ENCODE data around the gene FARP1. TPM values are rescaled to one million over a fixed set of nuclear protein-coding genes. Genes with fewer than 3 reads are reported as not detected.

FARP1 gene
- total RNA-seq, 5 donors from 2014 or later (not counting 1 experiment from before 2014, with no cell fraction given), result 0.51 to 2.0 (median 1.0) TPM

DNA sequence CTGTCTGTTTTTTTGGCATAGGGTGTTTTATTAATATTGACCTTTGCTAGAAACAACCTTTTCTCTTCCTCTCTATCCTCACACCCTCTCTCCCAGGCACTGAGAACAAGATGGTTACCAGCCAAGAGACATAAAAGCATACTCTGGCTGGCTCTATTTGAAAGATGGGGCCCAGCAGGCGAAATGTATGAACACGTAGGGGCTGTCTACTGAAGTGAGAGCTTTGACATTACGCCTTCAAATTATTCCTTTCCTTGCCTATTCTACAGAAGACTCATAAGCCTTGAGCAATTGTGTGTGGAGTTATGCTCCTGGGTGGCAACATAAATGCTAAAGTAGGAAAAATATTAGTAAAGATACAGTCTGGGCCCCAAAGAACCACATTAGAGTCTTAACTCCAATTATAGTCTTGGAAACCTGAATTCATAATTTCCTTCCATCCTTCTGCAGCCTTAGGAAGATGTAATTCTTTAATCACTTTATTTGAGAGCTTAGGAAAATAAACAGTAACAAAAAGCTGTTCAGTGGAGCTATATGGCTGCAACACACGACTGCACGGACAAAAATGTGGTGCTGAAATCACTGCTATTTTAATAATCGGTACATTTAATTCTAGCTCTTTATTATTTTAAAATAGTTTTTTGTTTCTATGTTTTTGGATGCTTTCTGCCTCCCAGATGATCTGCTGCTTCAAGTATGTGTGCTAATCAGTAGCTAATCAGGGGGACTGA is 156.5 kb downstream of the FARP1 start:
- Histone ChIP-seq H3K4me1 (ENCODE audit: control insufficient read depth in 1 of 2, extremely low read depth in 1 of 2, insufficient read depth in 2 of 2, low read length in 2 of 2) (no peaks in the 10 kb centered on the region), H3K27ac (ENCODE audit: low read length) (no peak overlapping the region), H3K9me3 (no peaks in the 10 kb centered on the region), H3K36me3 (ENCODE audit: control insufficient read depth in 2 of 2, extremely low read depth in 1 of 2, insufficient read depth in 1 of 2, low read length in 1 of 2) (no peaks in the 10 kb centered on the region), H3K4me3 (ENCODE audit: control insufficient read depth in 1 of 2, extremely low read depth in 1 of 2, low read length in 1 of 2) (no peak overlapping the region), H3K27me3 (replicated peaks in 1 of 2; ENCODE audit: control insufficient read depth in 2 of 2, extremely low read depth in 1 of 2, insufficient read depth in 2 of 2, low read length in 1 of 2) (peaks cover 0 to 1% of the 10 kb centered on the region in 2 experiments)
- no peak for ATAC-seq (replicated peaks in 1 of 4)
- Mint-ChIP-seq H3K27me3 (peaks cover 5 to 14% of the 10 kb centered on the region in 2 donors), H3K4me1 (no peaks in the 10 kb centered on the region), H3K36me3 (no peaks in the 10 kb centered on the region), H3K27ac (no peak overlapping the region), H3K4me3 (no peak overlapping the region), H3K9me3 (no peaks in the 10 kb centered on the region)
- WGBS (ENCODE audit: insufficient coverage), result no CpG with 5 or more reads among the region's 6 CpGs
- CTCF ChIA-PET, result interaction anchor here in 1 of 2 donors (0.6 kb wide), 1 partner anchor 9 kb away, joined by 3 read pairs; no protein-coding TSS in a partner anchor
- POLR2A ChIA-PET, result no interaction called here
- DNase-seq, result no peak

DNA sequence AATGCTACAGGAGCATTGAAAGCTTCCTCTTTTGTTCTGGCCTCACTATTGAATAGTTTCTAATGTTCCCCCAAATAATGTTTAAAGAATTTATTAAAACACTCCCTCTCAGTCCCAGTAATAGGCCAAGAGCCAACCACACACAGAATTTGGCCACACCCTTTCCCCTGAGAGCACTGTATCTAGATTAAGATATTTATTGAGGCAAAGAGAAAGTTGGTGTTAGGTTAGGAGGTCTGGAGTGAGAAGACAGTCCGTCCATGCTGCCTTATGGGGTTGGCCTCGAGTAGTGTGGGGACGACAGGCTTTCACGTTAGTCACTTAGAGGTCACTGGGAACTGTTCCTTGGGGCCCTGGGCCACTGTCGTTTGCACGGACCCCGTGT is 157.1 kb downstream of the FARP1 start:
- no peak for ATAC-seq (replicated peaks in 1 of 4)
- Mint-ChIP-seq H3K36me3 (no peaks in the 10 kb centered on the region), H3K4me3 (no peak overlapping the region), H3K27ac (no peak overlapping the region), H3K27me3 (peaks cover 5 to 14% of the 10 kb centered on the region in 2 donors), H3K9me3 (no peaks in the 10 kb centered on the region), H3K4me1 (no peaks in the 10 kb centered on the region)
- no peaks in the 10 kb centered on the region for H3K9me3 ChIP-seq
- H3K4me1 ChIP-seq (ENCODE audit: control insufficient read depth in 1 of 2, extremely low read depth in 1 of 2, insufficient read depth in 2 of 2, low read length in 2 of 2), result no peaks in the 10 kb centered on the region
- no peak overlapping the region for H3K4me3 ChIP-seq (ENCODE audit: control insufficient read depth in 1 of 2, extremely low read depth in 1 of 2, low read length in 1 of 2)
- ChIA-PET CTCF (no interaction called here), POLR2A (no interaction called here)
- no peak overlapping the region for H3K27ac ChIP-seq (ENCODE audit: low read length)
- H3K27me3 ChIP-seq (replicated peaks in 1 of 2; ENCODE audit: control insufficient read depth in 2 of 2, extremely low read depth in 1 of 2, insufficient read depth in 2 of 2, low read length in 1 of 2), result peaks cover 0 to 3% of the 10 kb centered on the region in 2 experiments
- 71% methylated on average over 7 of the region's 7 CpGs for WGBS (ENCODE audit: insufficient coverage)
- no peak for DNase-seq
- no peaks in the 10 kb centered on the region for H3K36me3 ChIP-seq (ENCODE audit: control insufficient read depth in 2 of 2, extremely low read depth in 1 of 2, insufficient read depth in 1 of 2, low read length in 1 of 2)

DNA sequence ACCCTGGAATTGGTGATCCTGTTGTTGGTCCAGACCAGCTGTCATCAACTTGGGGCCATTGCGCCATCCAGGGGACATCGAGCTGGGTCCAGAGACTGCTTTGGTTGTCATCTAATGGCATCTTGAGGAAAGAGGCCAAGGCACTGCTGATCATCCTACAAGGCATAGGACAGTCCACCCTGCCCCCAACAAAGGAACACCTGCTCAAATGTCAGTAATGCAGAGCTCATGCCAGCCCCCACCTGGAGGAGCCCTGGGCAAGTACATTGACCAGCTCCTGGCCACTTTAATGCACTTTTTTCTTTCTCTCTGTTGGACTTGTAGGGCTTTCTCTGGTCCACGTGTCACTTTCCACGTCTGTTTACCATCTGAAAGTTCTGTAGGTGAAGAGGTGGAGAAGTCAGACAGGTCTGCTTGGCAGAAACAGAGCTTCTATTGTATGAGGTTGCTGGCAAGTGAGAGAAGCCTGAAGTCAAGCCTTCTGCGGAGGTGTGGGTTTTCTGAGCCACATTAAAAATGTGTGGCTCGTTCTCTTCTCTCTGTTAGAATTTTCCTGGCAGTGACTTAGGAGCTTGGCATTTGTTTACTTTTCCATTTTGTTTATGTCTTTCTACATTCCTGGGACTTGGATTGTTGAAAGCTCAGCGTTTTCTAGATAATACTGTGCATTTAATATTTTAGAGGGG is 158.2 kb downstream of the FARP1 start:
- POLR2A ChIA-PET, result no interaction called here
- peaks cover 0 to 3% of the 10 kb centered on the region in 2 experiments for H3K27me3 ChIP-seq (replicated peaks in 1 of 2; ENCODE audit: control insufficient read depth in 2 of 2, extremely low read depth in 1 of 2, insufficient read depth in 2 of 2, low read length in 1 of 2)
- H3K4me3 Mint-ChIP-seq, result no peak overlapping the region
- H3K36me3 Mint-ChIP-seq, result no peaks in the 10 kb centered on the region
- H3K4me1 ChIP-seq (ENCODE audit: control insufficient read depth in 1 of 2, extremely low read depth in 1 of 2, insufficient read depth in 2 of 2, low read length in 2 of 2), result no peaks in the 10 kb centered on the region
- no peak for DNase-seq
- ATAC-seq (replicated peaks in 1 of 4), result no peak
- no peaks in the 10 kb centered on the region for H3K4me1 Mint-ChIP-seq
- no peaks in the 10 kb centered on the region for H3K9me3 Mint-ChIP-seq
- H3K27ac Mint-ChIP-seq, result no peak overlapping the region
- peaks cover 5 to 9% of the 10 kb centered on the region in 2 donors for H3K27me3 Mint-ChIP-seq
- no peaks in the 10 kb centered on the region for H3K36me3 ChIP-seq (ENCODE audit: control insufficient read depth in 2 of 2, extremely low read depth in 1 of 2, insufficient read depth in 1 of 2, low read length in 1 of 2)
- 90% methylated on average over 2 of the region's 7 CpGs for WGBS (ENCODE audit: insufficient coverage)
- no peak overlapping the region for H3K27ac ChIP-seq (ENCODE audit: low read length)
- H3K9me3 ChIP-seq, result no peaks in the 10 kb centered on the region
- CTCF ChIA-PET, result no interaction called here
- H3K4me3 ChIP-seq (ENCODE audit: control insufficient read depth in 1 of 2, extremely low read depth in 1 of 2, low read length in 1 of 2), result no peak overlapping the region

DNA sequence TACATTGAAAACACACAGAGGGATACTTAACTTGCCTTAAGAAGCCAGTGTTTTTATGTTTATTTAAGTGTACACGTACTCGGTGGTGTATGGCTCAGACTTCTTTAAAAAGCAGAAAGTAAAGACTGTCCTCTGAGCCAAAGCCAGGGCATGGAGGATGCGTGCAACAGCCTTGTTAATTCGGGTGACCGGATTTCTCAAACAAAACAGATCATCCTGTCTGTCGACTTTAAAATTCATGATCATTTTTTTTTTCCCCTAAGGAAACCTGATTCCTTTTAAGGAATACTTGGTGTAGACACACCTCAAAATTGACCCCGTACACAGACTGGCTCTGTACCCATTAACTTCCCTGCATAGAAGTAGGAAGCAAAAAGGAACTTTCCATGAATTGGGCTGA is 158.8 kb downstream of the FARP1 start:
- ChIA-PET CTCF (no interaction called here), POLR2A (no interaction called here)
- Histone ChIP-seq H3K27me3 (replicated peaks in 1 of 2; ENCODE audit: control insufficient read depth in 2 of 2, extremely low read depth in 1 of 2, insufficient read depth in 2 of 2, low read length in 1 of 2) (peaks cover 0 to 3% of the 10 kb centered on the region in 2 experiments), H3K9me3 (no peaks in the 10 kb centered on the region), H3K4me1 (ENCODE audit: control insufficient read depth in 1 of 2, extremely low read depth in 1 of 2, insufficient read depth in 2 of 2, low read length in 2 of 2) (no peaks in the 10 kb centered on the region), H3K36me3 (ENCODE audit: control insufficient read depth in 2 of 2, extremely low read depth in 1 of 2, insufficient read depth in 1 of 2, low read length in 1 of 2) (no peaks in the 10 kb centered on the region), H3K27ac (ENCODE audit: low read length) (no peak overlapping the region), H3K4me3 (ENCODE audit: control insufficient read depth in 1 of 2, extremely low read depth in 1 of 2, low read length in 1 of 2) (no peak overlapping the region)
- peaks cover 4 to 5% of the 10 kb centered on the region in 2 donors for H3K27me3 Mint-ChIP-seq
- H3K9me3 Mint-ChIP-seq, result no peaks in the 10 kb centered on the region
- DNase-seq, result no peak
- H3K4me3 Mint-ChIP-seq, result no peak overlapping the region
- H3K4me1 Mint-ChIP-seq, result no peaks in the 10 kb centered on the region
- WGBS (ENCODE audit: insufficient coverage), result 79% methylated on average over 6 of the region's 7 CpGs
- no peak overlapping the region for H3K27ac Mint-ChIP-seq
- no peaks in the 10 kb centered on the region for H3K36me3 Mint-ChIP-seq
- no peak for ATAC-seq (replicated peaks in 1 of 4)

DNA sequence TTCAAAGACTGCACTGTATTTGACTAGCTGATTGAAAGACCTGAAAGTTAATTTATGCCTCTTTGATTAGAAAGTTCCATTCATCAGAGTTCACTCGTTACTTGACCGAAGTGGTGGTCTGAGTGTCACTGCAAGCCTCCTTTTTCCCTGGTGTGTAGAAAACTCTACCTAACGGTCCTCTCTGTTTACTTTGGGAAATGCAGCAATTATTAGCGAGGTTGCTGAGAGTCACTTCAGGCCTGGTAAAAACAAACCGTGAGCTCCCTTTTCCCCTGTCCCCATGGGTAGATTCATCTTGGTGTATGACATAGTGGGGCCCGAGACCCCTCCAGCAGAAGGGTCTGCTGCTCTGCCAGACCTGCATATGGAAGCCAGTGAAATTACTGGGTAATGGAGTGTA is 161.0 kb downstream of the FARP1 start:
- Mint-ChIP-seq H3K4me1 (no peaks in the 10 kb centered on the region), H3K4me3 (no peak overlapping the region), H3K27ac (no peak overlapping the region), H3K27me3 (peaks cover 3 to 4% of the 10 kb centered on the region in 2 donors), H3K36me3 (no peaks in the 10 kb centered on the region), H3K9me3 (no peaks in the 10 kb centered on the region)
- Histone ChIP-seq H3K27me3 (replicated peaks in 1 of 2; ENCODE audit: control insufficient read depth in 2 of 2, extremely low read depth in 1 of 2, insufficient read depth in 2 of 2, low read length in 1 of 2) (peaks cover 0 to 3% of the 10 kb centered on the region in 2 experiments), H3K27ac (ENCODE audit: low read length) (no peak overlapping the region), H3K36me3 (ENCODE audit: control insufficient read depth in 2 of 2, extremely low read depth in 1 of 2, insufficient read depth in 1 of 2, low read length in 1 of 2) (no peaks in the 10 kb centered on the region), H3K4me1 (ENCODE audit: control insufficient read depth in 1 of 2, extremely low read depth in 1 of 2, insufficient read depth in 2 of 2, low read length in 2 of 2) (no peaks in the 10 kb centered on the region), H3K4me3 (ENCODE audit: control insufficient read depth in 1 of 2, extremely low read depth in 1 of 2, low read length in 1 of 2) (no peak overlapping the region), H3K9me3 (no peaks in the 10 kb centered on the region)
- CTCF ChIA-PET, result no interaction called here
- no peak for DNase-seq
- 93% methylated on average over 2 of the region's 6 CpGs for WGBS (ENCODE audit: insufficient coverage)
- ATAC-seq (replicated peaks in 1 of 4), result no peak
- POLR2A ChIA-PET, result no interaction called here

DNA sequence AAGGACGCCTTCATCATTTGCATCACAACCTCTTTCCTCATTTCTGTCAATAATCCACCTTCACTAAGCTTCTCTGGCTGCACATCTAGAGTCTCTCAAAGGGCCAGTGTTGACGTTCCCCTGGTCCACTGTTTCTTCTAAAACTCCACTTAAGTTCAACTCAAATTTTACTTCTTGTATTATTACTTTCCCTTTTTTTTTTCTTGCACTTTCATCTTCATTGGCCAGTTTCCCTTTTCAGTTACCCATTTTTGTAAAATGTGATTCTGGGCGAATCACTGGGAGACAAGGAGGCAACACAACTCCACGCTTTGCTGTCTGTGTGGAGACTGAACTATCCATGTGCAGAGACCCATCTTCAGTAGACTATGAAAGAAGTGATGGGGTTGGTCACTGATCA is 162.8 kb downstream of the FARP1 start:
- Mint-ChIP-seq H3K36me3 (no peaks in the 10 kb centered on the region), H3K4me3 (no peak overlapping the region), H3K27ac (no peak overlapping the region), H3K27me3 (peaks cover 2 to 3% of the 10 kb centered on the region in 2 donors), H3K4me1 (no peaks in the 10 kb centered on the region), H3K9me3 (no peaks in the 10 kb centered on the region)
- CTCF ChIA-PET, result no interaction called here
- H3K4me1 ChIP-seq (ENCODE audit: control insufficient read depth in 1 of 2, extremely low read depth in 1 of 2, insufficient read depth in 2 of 2, low read length in 2 of 2), result no peaks in the 10 kb centered on the region
- H3K36me3 ChIP-seq (ENCODE audit: control insufficient read depth in 2 of 2, extremely low read depth in 1 of 2, insufficient read depth in 1 of 2, low read length in 1 of 2), result no peaks in the 10 kb centered on the region
- H3K9me3 ChIP-seq, result no peaks in the 10 kb centered on the region
- WGBS (ENCODE audit: insufficient coverage), result 84% methylated on average over 2 of the region's 4 CpGs
- H3K27me3 ChIP-seq (replicated peaks in 1 of 2; ENCODE audit: control insufficient read depth in 2 of 2, extremely low read depth in 1 of 2, insufficient read depth in 2 of 2, low read length in 1 of 2), result peaks cover 0 to 3% of the 10 kb centered on the region in 2 experiments
- no peak overlapping the region for H3K4me3 ChIP-seq (ENCODE audit: control insufficient read depth in 1 of 2, extremely low read depth in 1 of 2, low read length in 1 of 2)
- no peak for ATAC-seq (replicated peaks in 1 of 4)
- H3K27ac ChIP-seq (ENCODE audit: low read length), result no peak overlapping the region
- POLR2A ChIA-PET, result no interaction called here
- no peak for DNase-seq

All from T-cell (primary cell).